Thoracic aorta (tissue), 2 donors: Measurements from ENCODE around the gene TRPC4AP. TPM values are rescaled to one million over a fixed set of nuclear protein-coding genes. Genes with fewer than 3 reads are reported as not detected.

Source experiments
- ATAC-seq: fragments of 150-250 bp; one replicate; pipeline ENCODE4 v1.8.0; 2017; ENCODE audit warnings: low read depth; ENCODE audit not compliant: insufficient number of reproducible peaks, low FRiP score
- DNase-seq: peaks from one replicate; pipeline ENCODE4 v3.0.0-alpha.2; 2020; ENCODE audit warnings: low spot score
- H3K27ac ChIP-seq, 2 donors: fragments of 200-600 bp; sonication (generic); 1 replicate in 1 of 2; 2 replicates in 1 of 2; pipeline ENCODE4 v1.5.1; 2016; ENCODE audit warnings: mild to moderate bottlenecking in 2 of 2, moderate library complexity in 2 of 2
- H3K27me3 ChIP-seq: fragments of 200-600 bp; sonication (generic); replicated peaks from 2 replicates; pipeline ENCODE4 v1.6.0; 2016; ENCODE audit warnings: mild to moderate bottlenecking; ENCODE audit not compliant: insufficient read depth
- H3K36me3 ChIP-seq: fragments of 200-600 bp; sonication (generic); one replicate; pipeline ENCODE4 v1.5.1; 2016
- H3K4me1 ChIP-seq, 2 donors: fragments of 200-600 bp; sonication (generic); 1 replicate in 1 of 2; 2 replicates in 1 of 2; pipeline versions ENCODE4 v1.5.1 to v1.6.0; 2016; ENCODE audit warnings: low read depth in 2 of 2, mild to moderate bottlenecking in 1 of 2; ENCODE audit not compliant: control insufficient read depth in 1 of 2
- H3K4me3 ChIP-seq: fragments of 200-600 bp; sonication (generic); 2 replicates; pipeline ENCODE4 v1.5.1; 2016; ENCODE audit warnings: mild to moderate bottlenecking
- H3K9me3 ChIP-seq: fragments of 200-600 bp; sonication (generic); 2 replicates; pipeline ENCODE4 v1.5.1; 2016
- total RNA-seq, 2 donors: library from RNA; depleted of rRNA; stranded (reverse); fragments of >200 nt; gene quantifications; one replicate each; pipeline versions ENCODE4 v1.1.0 to v1.2.3, GENCODE V29; 2016
- TF ChIP-seq, protein P1 (sequence below): fragments of 200-600 bp; sonication (generic); IDR thresholded peaks from one replicate; pipeline ENCODE4 v1.5.1; 2019; ENCODE audit warnings: antibody characterized with exemption

TRPC4AP gene
- total RNA-seq, 2 donors from 2014 or later: 65.8 to 73.6 TPM

GRCh38 chr20:35005463-35005961 lies 87.1 kb downstream of the TRPC4AP start:
- Histone ChIP-seq H3K9me3 (no peaks in the 10 kb centered on the region), H3K27me3 (no peaks in the 10 kb centered on the region), H3K27ac (no peak overlapping the region), H3K4me1 (peaks cover 3 to 18% of the 10 kb centered on the region in 2 donors), H3K4me3 (no peak overlapping the region), H3K36me3 (peaks cover 88% of the 10 kb centered on the region)
- TF ChIP-seq, protein P1, sequence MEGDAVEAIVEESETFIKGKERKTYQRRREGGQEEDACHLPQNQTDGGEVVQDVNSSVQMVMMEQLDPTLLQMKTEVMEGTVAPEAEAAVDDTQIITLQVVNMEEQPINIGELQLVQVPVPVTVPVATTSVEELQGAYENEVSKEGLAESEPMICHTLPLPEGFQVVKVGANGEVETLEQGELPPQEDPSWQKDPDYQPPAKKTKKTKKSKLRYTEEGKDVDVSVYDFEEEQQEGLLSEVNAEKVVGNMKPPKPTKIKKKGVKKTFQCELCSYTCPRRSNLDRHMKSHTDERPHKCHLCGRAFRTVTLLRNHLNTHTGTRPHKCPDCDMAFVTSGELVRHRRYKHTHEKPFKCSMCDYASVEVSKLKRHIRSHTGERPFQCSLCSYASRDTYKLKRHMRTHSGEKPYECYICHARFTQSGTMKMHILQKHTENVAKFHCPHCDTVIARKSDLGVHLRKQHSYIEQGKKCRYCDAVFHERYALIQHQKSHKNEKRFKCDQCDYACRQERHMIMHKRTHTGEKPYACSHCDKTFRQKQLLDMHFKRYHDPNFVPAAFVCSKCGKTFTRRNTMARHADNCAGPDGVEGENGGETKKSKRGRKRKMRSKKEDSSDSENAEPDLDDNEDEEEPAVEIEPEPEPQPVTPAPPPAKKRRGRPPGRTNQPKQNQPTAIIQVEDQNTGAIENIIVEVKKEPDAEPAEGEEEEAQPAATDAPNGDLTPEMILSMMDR: no peak
- ATAC-seq (no peak), DNase-seq (no peak)

DNA sequence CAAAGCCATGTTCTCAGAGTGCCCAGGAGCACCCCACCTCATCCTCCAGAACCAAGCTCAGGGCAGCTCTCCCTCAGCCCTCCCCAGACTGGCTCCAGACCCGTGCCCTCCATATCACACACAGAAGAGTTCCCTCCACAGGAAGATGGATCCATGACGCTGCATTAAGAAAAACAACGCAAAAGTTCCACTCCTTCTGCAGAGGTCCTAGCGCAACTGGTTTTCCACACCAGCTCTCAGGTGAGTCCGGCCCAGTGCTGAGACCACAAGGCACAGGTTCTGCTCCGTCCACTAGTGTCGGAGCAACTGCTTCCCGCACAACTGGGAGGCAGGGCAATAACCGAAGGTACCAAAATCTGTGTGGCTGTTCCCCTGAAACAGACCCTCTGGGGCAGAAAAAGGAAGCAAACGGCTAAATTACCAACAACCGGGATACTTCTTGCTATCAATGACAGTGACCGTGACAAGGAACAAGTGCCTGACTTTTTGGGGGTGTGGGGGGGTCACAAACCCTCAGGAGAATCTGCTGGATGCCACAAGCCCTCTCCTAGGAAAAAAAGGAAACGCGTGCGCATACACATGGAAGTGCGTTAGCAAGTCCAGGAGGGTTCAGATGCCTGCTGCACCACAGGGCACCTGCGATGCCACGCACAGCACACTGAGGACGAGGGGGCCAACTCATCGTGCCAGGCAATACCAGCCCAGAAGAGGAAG lies 87.7 kb downstream of the TRPC4AP start:
- H3K36me3 ChIP-seq: peaks cover 87% of the 10 kb centered on the region
- ATAC-seq (no peak), DNase-seq (no peak)

DNA sequence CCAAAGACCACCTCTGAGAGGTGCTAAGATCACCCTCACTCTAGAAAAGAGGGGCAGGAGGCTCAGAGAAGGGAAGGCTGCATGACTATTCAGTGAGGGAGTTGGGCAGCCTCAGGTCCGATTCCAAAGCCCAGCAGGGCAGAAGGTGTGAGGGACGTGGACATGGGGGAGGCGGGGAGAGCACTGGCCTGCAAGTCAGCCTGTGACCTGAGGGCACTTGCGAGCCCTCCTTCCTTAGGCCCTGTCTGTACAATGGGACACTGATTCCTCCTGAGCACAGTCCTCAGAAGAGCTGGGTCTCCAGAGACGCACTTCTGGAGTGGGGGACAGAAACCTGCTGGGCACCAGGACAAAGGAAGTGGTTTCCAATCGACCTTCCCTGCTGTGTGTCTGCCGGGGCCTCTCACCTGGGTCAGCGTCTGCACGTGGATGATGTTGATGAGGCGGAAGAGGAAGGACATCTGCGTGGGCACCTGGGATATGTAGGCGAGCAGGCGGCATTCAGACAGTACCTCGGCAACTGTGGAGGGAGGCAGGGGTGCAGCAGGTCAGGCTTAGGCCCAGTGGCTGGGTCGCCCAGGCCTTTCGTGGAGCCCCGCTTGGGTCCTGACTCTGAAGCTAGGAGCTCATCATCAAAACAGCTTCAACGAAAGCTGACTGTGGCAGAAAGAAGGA lies 88.4 kb downstream of the TRPC4AP start:
- TF ChIP-seq, protein P1: no peak
- Histone ChIP-seq H3K27ac (no peak overlapping the region), H3K4me3 (no peak overlapping the region), H3K27me3 (no peaks in the 10 kb centered on the region), H3K9me3 (no peaks in the 10 kb centered on the region), H3K4me1 (peaks cover 3 to 11% of the 10 kb centered on the region in 2 donors), H3K36me3 (peaks cover 86% of the 10 kb centered on the region)
- no peak for DNase-seq
- no peak for ATAC-seq

More for the DNA sequence above, 87.7 kb downstream of the TRPC4AP start:
- no peak overlapping the region for H3K27ac ChIP-seq
- no peaks in the 10 kb centered on the region for H3K9me3 ChIP-seq
- no peak overlapping the region for H3K4me3 ChIP-seq
- TF ChIP-seq, protein P1: no peak
- peaks cover 3 to 18% of the 10 kb centered on the region in 2 donors for H3K4me1 ChIP-seq
- no peaks in the 10 kb centered on the region for H3K27me3 ChIP-seq

DNA sequence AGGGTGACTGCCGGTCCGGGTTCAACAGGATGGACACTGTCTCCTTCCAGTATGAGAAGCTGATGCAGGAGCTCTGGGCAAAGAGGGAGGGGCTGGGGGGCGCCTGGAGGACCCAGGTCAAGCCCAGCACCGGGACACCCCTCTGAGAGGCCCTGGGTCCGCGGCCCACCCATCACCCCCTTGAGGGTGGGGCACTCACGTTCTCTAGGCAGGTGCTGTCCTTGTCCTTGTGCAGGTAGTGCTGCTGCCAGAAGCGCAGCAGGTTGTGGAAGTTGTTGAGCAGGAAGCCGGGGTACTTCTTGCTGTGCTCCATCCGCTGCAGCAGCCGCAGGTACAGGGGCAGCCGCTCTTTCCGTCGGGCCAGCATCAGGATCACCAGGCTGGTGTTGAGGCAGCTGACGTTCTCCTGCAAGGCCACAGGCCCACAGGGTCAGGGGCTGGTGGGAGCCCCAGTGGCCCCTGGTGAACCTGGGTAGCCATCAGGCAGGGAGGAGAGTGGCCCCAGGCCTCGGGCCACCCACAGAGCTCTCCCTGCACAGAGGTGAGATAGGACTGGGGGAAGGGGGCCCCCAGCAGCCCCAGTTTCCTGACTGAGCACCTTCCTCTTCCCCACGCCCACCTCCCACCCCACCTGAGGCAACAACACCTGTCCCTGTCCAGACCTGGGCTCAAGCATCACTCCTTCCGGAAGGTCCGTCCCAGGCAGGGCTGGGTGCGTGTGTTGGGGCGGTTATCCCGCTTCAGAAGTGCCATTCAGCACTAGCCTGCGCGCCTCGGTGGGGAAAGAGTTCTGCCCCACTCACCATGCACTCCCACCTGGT lies 89.2 kb downstream of the TRPC4AP start:
- peaks cover 89% of the 10 kb centered on the region for H3K36me3 ChIP-seq
- H3K27me3 ChIP-seq: no peaks in the 10 kb centered on the region
- DNase-seq (no peak), ATAC-seq (no peak)
- H3K27ac ChIP-seq: no peak overlapping the region
- no peak overlapping the region for H3K4me3 ChIP-seq
- TF ChIP-seq, protein P1: no peak
- H3K9me3 ChIP-seq: no peaks in the 10 kb centered on the region
- peaks cover under 1 to 6% of the 10 kb centered on the region in 2 donors for H3K4me1 ChIP-seq
